Heart left ventricle (tissue), 16 donors: ENCODE data around the gene ARHGEF17. TPM values are rescaled to one million over a fixed set of nuclear protein-coding genes. Genes with fewer than 3 reads are reported as not detected.

Experiments used
- ATAC-seq, 4 donors: fragments of 200-7000 bp; cut with Tn5 transposase; one replicate each; pipeline ENCODE4 v1.9.1; 2020 to 2022; ENCODE audit warnings: moderate library complexity in 4 of 4, mild to moderate bottlenecking in 3 of 4, moderate number of reproducible peaks in 1 of 4
- DNase-seq, 5 donors: peaks; one replicate each; pipeline ENCODE4 v3.0.0-alpha.2; 2020
- H3K27ac ChIP-seq, 12 donors: fragments of 200-600 bp; sonication (generic) in 4 of 12; one replicate each; pipeline versions ENCODE4 v1.5.0 to v1.8.0; 2016 to 2022; ENCODE audit warnings: mild to moderate bottlenecking in 2 of 12
- H3K27me3 ChIP-seq, 9 donors: fragments of 200-600 bp; sonication (generic) in 2 of 9; one replicate each; pipeline versions ENCODE4 v1.5.1 to v1.8.0; 2016 to 2022; ENCODE audit warnings: mild to moderate bottlenecking in 3 of 9
- H3K36me3 ChIP-seq, 9 donors: fragments of 200-600 bp; sonication (generic) in 2 of 9; one replicate each; pipeline versions ENCODE4 v1.5.0 to v1.8.0; 2018 to 2022; ENCODE audit warnings: mild to moderate bottlenecking in 2 of 9
- H3K4me1 ChIP-seq, 12 donors: fragments of 200-600 bp; sonication (generic) in 4 of 12; one replicate each; pipeline versions ENCODE4 v1.5.0 to v1.8.0; 2016 to 2022; ENCODE audit warnings: mild to moderate bottlenecking in 3 of 12
- H3K4me3 ChIP-seq, 12 donors: fragments of 200-600 bp; sonication (generic) in 4 of 12; one replicate each; pipeline versions ENCODE4 v1.5.0 to v1.8.0; 2017 to 2022; ENCODE audit warnings: mild to moderate bottlenecking in 9 of 12, moderate library complexity in 4 of 12
- H3K9me3 ChIP-seq, 12 donors: fragments of 200-600 bp; sonication (generic) in 4 of 12; one replicate each; pipeline versions ENCODE4 v1.5.0 to v1.8.0; 2016 to 2022; ENCODE audit warnings: mild to moderate bottlenecking in 1 of 12
- CTCF ChIP-seq, 12 donors: fragments of 200-600 bp; sonication (generic) in 4 of 12; IDR thresholded peaks; one replicate each; pipeline versions ENCODE4 v1.5.0 to v1.8.0; 2018 to 2022; ENCODE audit warnings: antibody characterized with exemption in 12 of 12, mild to moderate bottlenecking in 5 of 12
- POLR2A ChIP-seq, 2 donors: fragments of 450-650 bp; IDR thresholded peaks; one replicate each; pipeline ENCODE4 v1.6.1; 2017; ENCODE audit warnings: antibody characterized with exemption in 2 of 2, mild to moderate bottlenecking in 2 of 2, moderate library complexity in 2 of 2
- WGBS, 4 donors: extraction: QIAGEN DNeasy Blood & Tissue Kit in 2 of 4; methylation state at CpG; one replicate each; pipeline versions ENCODE4 v1.1.5 to v1.1.7; 2013 to 2018; 5-methylcytosine and 5-hydroxymethylcytosine counted together
- intact Hi-C, 10 donors: fragments of 100-400 bp; cut with DNase I; formaldehyde crosslinking; loops; one replicate each; pipeline versions ENCODE4 v1.11.1 to v1.14.2; 2022
- polyA plus RNA-seq, 2 donors: library from polyadenylated mRNA; stranded (reverse); fragments of 200-250 nt; gene quantifications; one replicate each; pipeline ENCODE4 v1.2.3, GENCODE V29; 2013
- total RNA-seq, 9 donors: library from RNA; depleted of rRNA in 2 of 9; stranded (reverse); fragments of >200 nt in 2 of 9; fragmentation: NEBNext Ultra II Directional in 3 of 9; extraction: Animal tissue kit (Norgen Biotek cat#: 25700) in 3 of 9; gene quantifications; one replicate each; pipeline versions ENCODE4 v1.1.0 to v1.2.4, GENCODE V29; 2016 to 2023
- donor health status: ischemic (EF 13 %, LVEDD 7.1; RV severe dilation, severe dysfunction).
- donor health status: healthy with polysubstance abuse.
- donor health status: DM: no; HTN: yes; CAD: no.
- donor health status: DM: no; HTN: no; CAD: no.
- donor health status: ischemic (EF 25% LVEDD 6.9; RV normal size, moderate dysfunction).
- donor health status: ischemic (EF 25% LVEDD 5.7; RV mildly dilated, moderate dysfunction).
- donor health status: healthy.
- donor health status: DM: yes; HTN: yes; CAD: no.
- donor health status: ischemic (EF 35%, LVEDD 5.7; RV mildly dilated, moderate dysfunction).
- donor health status: nonischemic (EF 11% LVEDD 7.7; RV severe dilation, severe dysfunction).
- donor health status: DM: yes; HTN: yes; CAD: no.
- donor health status: PGD.
- donor health status: ischemic (EF 29% LVEDD 5.4; RV normal size, mild dysfunction).
- donor health status: nonischemic (EF 23%, LVEDD 6.1; RV moderate dilation, normal function).

ARHGEF17 gene
- total and polyA plus RNA-seq, 11 donors: 27.5 to 83.9 (median 56.5) TPM

- Histone ChIP-seq H3K9me3 (no peaks in the 10 kb centered on the region), H3K4me3 (no peak overlapping the region), H3K27me3 (no peaks in the 10 kb centered on the region), H3K4me1 (peaks cover 0 to 18% (median 3%) of the 10 kb centered on the region in 12 donors), H3K27ac (no peak overlapping the region), H3K36me3 (peaks cover 0 to 13% (median 0%) of the 10 kb centered on the region in 9 donors)
- WGBS, 4 donors: 94 to 97% (median 96%) methylated on average over 14 to 18 of the region's 18 CpGs
- TF ChIP-seq POLR2A (IDR thresholded peaks at IDR 0.05): no peak
- no peak for TF ChIP-seq CTCF (IDR thresholded peaks at IDR 0.05)
- peak in 2 of 5 donors; percentile 19 to 21 for DNase-seq
- ATAC-seq: no peak
- intact Hi-C loops: loop anchor here in 3 of 10 donors (2.0 to 10.0 kb wide), 4 partner anchors 40 to 98 kb away; no protein-coding TSS in a partner anchor
Observed at GRCh38 chr11:73297231-73297590, 10.9 kb upstream of the ARHGEF17 start.

- no peak for TF ChIP-seq CTCF (IDR thresholded peaks at IDR 0.05)
- no peak for TF ChIP-seq POLR2A (IDR thresholded peaks at IDR 0.05)
Observed at GRCh38 chr11:73297702-73298101, 10.4 kb upstream of the ARHGEF17 start.

DNA sequence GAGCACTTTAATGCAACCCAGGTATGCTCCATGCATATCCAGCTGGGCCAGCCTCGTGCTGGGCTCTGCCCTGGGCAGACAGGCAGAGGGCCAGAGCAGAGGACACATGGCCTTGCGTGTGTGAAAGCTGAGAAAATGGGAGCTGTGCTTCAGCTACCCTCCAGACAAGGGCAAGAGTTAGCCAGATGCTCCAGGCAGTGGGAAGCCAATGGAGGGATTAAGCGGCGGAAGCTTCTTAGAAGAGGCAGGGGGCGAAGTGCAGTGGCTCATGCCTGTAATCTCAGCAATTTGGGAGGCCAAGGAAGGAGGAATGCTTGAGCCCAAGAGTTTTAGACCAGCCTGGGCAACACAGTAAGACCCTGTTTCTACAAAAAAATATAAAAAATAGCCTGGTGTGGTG lies 9.8 kb upstream of the ARHGEF17 start:
- no peak overlapping the region for H3K4me3 ChIP-seq
- H3K27ac ChIP-seq: no peak overlapping the region
- DNase-seq: peak in 2 of 5 donors; percentile 11 to 15
- TF ChIP-seq CTCF (IDR thresholded peaks at IDR 0.05) (no peak), POLR2A (IDR thresholded peaks at IDR 0.05) (no peak)
- H3K27me3 ChIP-seq: no peaks in the 10 kb centered on the region
- no peaks in the 10 kb centered on the region for H3K9me3 ChIP-seq
- intact Hi-C loops: loop anchor here in 2 of 10 donors (5.0 to 10.0 kb wide), 3 partner anchors 39 to 94 kb away; no protein-coding TSS in a partner anchor
- H3K36me3 ChIP-seq: peaks cover 0 to 13% (median 0%) of the 10 kb centered on the region in 9 donors
- H3K4me1 ChIP-seq: peaks cover 0 to 15% (median 1%) of the 10 kb centered on the region in 12 donors
- no peak for ATAC-seq
- 83 to 90% (median 87%) methylated on average over 5 of the region's 5 CpGs for WGBS, 4 donors

More at GRCh38 chr11:73297702-73298101, 10.4 kb upstream of the ARHGEF17 start:
- no peak for ATAC-seq
- intact Hi-C loops: loop anchor here in 3 of 10 donors (2.0 to 10.0 kb wide), 4 partner anchors 40 to 97 kb away; no protein-coding TSS in a partner anchor
- DNase-seq: peak in 3 of 5 donors; percentile 8 to 10 (median 9)
- Histone ChIP-seq H3K4me1 (peaks cover 0 to 18% (median 1%) of the 10 kb centered on the region in 12 donors), H3K36me3 (peaks cover 0 to 13% (median 0%) of the 10 kb centered on the region in 9 donors), H3K4me3 (no peak overlapping the region), H3K9me3 (no peaks in the 10 kb centered on the region), H3K27me3 (no peaks in the 10 kb centered on the region), H3K27ac (no peak overlapping the region)
- 79 to 98% (median 94%) methylated on average over 3 of the region's 3 CpGs for WGBS, 4 donors

DNA sequence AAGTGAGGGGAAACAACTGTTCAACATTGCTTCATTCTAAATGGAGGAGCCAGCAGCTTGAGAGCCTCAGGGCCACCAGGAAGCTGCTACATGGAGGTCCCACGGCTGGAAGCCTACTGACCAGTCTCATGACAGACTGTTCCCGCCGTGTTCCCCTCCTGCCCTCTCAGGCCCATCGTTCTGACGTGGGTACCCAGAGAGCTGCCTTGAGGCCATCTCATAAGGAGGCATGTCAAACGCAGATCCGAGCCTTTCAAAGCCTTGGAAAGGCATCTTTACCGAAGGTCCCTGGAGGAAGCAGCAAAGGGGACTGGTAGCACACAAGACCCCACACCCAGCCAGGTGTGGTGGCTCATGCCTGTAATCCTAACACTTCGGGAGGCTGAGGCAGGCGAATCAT lies 8.3 kb upstream of the ARHGEF17 start:
- DNase-seq: peak in 2 of 5 donors; percentile 10 to 20

More for the DNA sequence above, 8.3 kb upstream of the ARHGEF17 start:
- ATAC-seq: no peak
- TF ChIP-seq CTCF (IDR thresholded peaks at IDR 0.05) (no peak), POLR2A (IDR thresholded peaks at IDR 0.05) (no peak)
- Histone ChIP-seq H3K27me3 (no peaks in the 10 kb centered on the region), H3K36me3 (peaks cover 0 to 13% (median 0%) of the 10 kb centered on the region in 9 donors), H3K4me1 (peaks cover 0 to 10% (median 1%) of the 10 kb centered on the region in 12 donors), H3K9me3 (no peaks in the 10 kb centered on the region), H3K27ac (no peak overlapping the region), H3K4me3 (no peak overlapping the region)
- 84 to 95% (median 90%) methylated on average over 10 of the region's 10 CpGs for WGBS, 4 donors
- intact Hi-C loops: loop anchor here in 2 of 10 donors (5.0 to 10.0 kb wide), 3 partner anchors 38 to 93 kb away; no protein-coding TSS in a partner anchor
